ENCODE measurements around the gene FUT8. TPM values are rescaled to one million over a fixed set of nuclear protein-coding genes. Genes with fewer than 3 reads are reported as not detected.

FUT8 gene
- total and polyA plus RNA-seq, 7 donors, result 3.2 to 8.6 (median 5.5) TPM

DNA sequence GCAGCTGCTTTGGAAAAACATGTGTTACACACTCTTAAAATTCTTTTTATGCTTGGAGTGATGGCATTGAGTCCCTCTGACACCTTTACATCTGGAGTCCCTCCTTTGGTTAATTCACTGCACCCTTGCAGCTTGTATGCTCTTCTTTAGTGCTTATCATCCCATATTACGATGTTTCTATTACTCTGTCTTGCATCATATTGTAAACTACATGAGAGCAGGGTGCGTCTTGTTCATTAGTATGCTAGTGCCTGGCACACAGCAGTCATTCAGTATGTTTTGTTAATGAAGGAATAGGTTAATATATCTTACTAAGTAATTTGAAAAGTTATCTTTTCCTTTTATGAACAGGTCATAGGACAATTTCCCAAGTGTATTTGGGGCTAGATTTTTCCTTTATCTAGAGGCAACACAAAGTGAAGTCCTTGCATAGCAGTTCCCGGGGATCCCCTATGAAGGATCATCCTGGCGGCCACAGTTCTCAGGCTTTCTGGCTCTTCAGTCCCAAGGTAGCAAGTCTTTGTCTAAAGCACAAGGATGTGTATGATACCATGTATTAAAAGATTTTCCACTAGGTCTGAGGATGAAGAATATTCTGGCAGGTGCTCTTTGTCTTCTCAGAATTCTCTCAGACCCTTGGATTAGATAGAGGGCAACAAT is 363.8 kb downstream of the FUT8 start:
- no peaks in the 10 kb centered on the region for H3K4me1 ChIP-seq
- no peaks in the 10 kb centered on the region for H3K36me3 ChIP-seq (ENCODE audit: insufficient read depth in 1 of 2, low read depth in 1 of 2)
- H3K27me3 ChIP-seq (ENCODE audit: insufficient read depth in 3 of 3, low read length in 2 of 3), result peaks cover 0 to 3% (median 0%) of the 10 kb centered on the region in 3 donors
- TF ChIP-seq CTCF (IDR thresholded peaks at IDR 0.05), result no peak
- no peak overlapping the region for H3K4me3 ChIP-seq
- intact Hi-C loops (cut with DNase I), result no loop called here
- DNase-seq (no peak), ATAC-seq (no peak)
- H3K9me3 ChIP-seq, result no peaks in the 10 kb centered on the region
- 68 to 81% (median 70%) methylated on average over 4 of the region's 4 CpGs for WGBS, 3 donors
- H3K27ac ChIP-seq, result no peak overlapping the region

DNA sequence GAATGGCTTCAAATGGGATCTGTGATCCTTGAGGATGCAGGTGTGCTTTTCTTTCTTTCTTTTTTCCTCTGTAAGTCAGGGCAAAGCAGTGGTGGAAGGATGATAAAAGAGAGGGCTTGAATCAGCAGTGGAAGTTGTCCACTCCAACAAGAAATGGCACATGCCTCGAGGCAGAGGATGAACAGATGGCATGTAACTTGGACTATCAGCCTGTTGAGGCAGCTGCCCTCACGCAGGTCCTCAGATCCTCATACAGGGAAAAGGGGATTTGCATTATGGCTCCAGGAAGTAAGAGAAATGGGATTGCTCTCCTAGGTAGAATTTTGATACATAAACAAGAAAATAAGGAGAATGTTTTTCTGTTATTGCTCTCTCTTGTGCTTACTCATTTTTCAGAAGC is 368.0 kb downstream of the FUT8 start:
- Histone ChIP-seq H3K4me1 (no peaks in the 10 kb centered on the region), H3K4me3 (no peak overlapping the region), H3K27me3 (ENCODE audit: insufficient read depth in 3 of 3, low read length in 2 of 3) (peaks cover 0 to under 1% (median 0%) of the 10 kb centered on the region in 3 donors), H3K36me3 (ENCODE audit: insufficient read depth in 1 of 2, low read depth in 1 of 2) (no peaks in the 10 kb centered on the region), H3K27ac (no peak overlapping the region), H3K9me3 (no peaks in the 10 kb centered on the region)
- no peak for TF ChIP-seq CTCF (IDR thresholded peaks at IDR 0.05)
- intact Hi-C loops (cut with DNase I), result no loop called here
- ATAC-seq (no peak), DNase-seq (no peak)
- WGBS, 3 donors, result 45 to 54% (median 50%) methylated on average over 2 of the region's 2 CpGs

GRCh38 chr14:65783101-65783500 is 370.6 kb downstream of the FUT8 start:
- ATAC-seq (no peak), DNase-seq (no peak)
- intact Hi-C loops (cut with DNase I), result no loop called here
- Histone ChIP-seq H3K27ac (no peak overlapping the region), H3K4me1 (no peaks in the 10 kb centered on the region), H3K4me3 (no peak overlapping the region), H3K27me3 (ENCODE audit: insufficient read depth in 3 of 3, low read length in 2 of 3) (no peaks in the 10 kb centered on the region), H3K36me3 (ENCODE audit: insufficient read depth in 1 of 2, low read depth in 1 of 2) (no peaks in the 10 kb centered on the region), H3K9me3 (no peaks in the 10 kb centered on the region)
- no peak for TF ChIP-seq CTCF (IDR thresholded peaks at IDR 0.05)
- 61 to 83% (median 68%) methylated on average over 3 of the region's 3 CpGs for WGBS, 3 donors

GRCh38 chr14:65783576-65783975 is 371.0 kb downstream of the FUT8 start:
- no peak overlapping the region for H3K27ac ChIP-seq
- H3K9me3 ChIP-seq, result no peaks in the 10 kb centered on the region
- no peaks in the 10 kb centered on the region for H3K36me3 ChIP-seq (ENCODE audit: insufficient read depth in 1 of 2, low read depth in 1 of 2)
- H3K27me3 ChIP-seq (ENCODE audit: insufficient read depth in 3 of 3, low read length in 2 of 3), result no peaks in the 10 kb centered on the region
- TF ChIP-seq CTCF (IDR thresholded peaks at IDR 0.05), result no peak
- DNase-seq (no peak), ATAC-seq (no peak)
- 16 to 30% (median 21%) methylated on average over 1 of the region's 1 CpG for WGBS, 3 donors
- no peak overlapping the region for H3K4me3 ChIP-seq
- no peaks in the 10 kb centered on the region for H3K4me1 ChIP-seq
- intact Hi-C loops (cut with DNase I), result no loop called here

DNA sequence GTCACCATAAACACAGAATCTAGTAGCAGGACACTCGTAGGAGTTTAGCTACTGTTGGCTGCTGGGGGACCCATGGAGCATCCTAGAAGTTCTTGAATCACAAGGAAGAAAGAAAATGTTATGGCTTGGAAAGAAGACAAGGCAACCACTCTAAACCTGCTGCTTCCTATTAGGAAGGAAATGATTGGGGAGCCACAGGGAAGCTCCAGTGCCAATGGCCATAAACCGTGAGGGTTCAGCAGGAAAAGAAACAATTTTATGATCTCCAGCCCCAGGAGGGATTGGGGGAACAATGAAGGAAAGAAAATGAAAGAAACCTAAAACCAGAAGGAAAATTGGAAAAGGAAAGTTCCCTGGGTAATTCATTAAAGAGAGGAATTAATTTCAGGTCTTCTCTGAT is 372.0 kb downstream of the FUT8 start:
- no peak overlapping the region for H3K27ac ChIP-seq
- no peak for ATAC-seq
- TF ChIP-seq CTCF (IDR thresholded peaks at IDR 0.05), result no peak
- H3K4me3 ChIP-seq, result no peak overlapping the region
- no peak for DNase-seq
- intact Hi-C loops (cut with DNase I), result no loop called here
- H3K27me3 ChIP-seq (ENCODE audit: insufficient read depth in 3 of 3, low read length in 2 of 3), result no peaks in the 10 kb centered on the region
- no peaks in the 10 kb centered on the region for H3K4me1 ChIP-seq
- no peaks in the 10 kb centered on the region for H3K9me3 ChIP-seq
- WGBS, 3 donors, result 60 to 74% (median 74%) methylated on average over 2 of the region's 2 CpGs
- no peaks in the 10 kb centered on the region for H3K36me3 ChIP-seq (ENCODE audit: insufficient read depth in 1 of 2, low read depth in 1 of 2)
